ENCODE data around the gene SMIM21.

Gene SMIM21

DNA sequence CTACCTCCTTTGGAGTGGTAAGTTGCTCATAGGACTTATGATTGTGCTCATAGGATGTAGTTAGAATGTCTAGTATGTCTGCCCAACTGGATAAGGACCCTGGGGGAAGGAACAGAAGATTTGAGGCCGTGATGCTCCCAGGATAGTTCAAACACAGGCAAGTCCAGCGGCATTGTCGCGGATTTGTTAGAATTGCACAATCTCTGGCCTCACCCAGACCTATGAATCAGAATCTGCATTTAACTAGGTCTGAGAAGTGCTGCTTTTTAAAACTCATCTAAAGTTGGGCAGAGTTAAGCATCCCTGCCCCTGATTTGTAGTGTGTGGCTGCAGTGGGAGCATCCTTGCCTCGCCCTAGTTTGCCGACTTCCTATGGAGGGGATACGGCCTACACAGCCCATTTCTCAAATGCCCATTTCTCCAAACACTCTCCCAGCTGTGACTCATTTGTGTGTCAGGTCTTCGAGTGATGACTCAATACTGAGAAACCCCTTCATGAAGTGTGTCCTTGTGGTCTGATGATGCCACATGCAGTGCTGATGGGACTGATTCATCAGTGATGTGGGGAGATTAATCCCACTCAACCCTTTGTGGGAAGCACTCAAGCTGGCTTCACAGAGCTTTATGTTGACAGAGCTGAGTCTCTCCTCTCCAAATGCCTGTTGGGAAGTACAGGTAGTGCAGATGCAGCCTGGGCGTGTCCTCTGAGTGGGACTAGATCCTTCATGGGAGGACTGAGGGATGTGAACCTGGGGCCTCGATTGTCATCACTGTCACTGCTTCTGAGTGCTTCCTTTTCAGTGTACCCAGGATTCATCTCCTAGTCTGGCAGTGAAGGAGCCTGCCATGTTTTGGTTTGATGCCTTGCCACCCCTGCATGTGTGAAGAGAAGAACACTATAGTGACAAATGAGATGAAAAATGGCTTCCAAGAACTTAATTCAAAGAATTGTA lies 18.7 kb downstream of the SMIM21 start (continued):
- TF ChIP-seq, protein P1, sequence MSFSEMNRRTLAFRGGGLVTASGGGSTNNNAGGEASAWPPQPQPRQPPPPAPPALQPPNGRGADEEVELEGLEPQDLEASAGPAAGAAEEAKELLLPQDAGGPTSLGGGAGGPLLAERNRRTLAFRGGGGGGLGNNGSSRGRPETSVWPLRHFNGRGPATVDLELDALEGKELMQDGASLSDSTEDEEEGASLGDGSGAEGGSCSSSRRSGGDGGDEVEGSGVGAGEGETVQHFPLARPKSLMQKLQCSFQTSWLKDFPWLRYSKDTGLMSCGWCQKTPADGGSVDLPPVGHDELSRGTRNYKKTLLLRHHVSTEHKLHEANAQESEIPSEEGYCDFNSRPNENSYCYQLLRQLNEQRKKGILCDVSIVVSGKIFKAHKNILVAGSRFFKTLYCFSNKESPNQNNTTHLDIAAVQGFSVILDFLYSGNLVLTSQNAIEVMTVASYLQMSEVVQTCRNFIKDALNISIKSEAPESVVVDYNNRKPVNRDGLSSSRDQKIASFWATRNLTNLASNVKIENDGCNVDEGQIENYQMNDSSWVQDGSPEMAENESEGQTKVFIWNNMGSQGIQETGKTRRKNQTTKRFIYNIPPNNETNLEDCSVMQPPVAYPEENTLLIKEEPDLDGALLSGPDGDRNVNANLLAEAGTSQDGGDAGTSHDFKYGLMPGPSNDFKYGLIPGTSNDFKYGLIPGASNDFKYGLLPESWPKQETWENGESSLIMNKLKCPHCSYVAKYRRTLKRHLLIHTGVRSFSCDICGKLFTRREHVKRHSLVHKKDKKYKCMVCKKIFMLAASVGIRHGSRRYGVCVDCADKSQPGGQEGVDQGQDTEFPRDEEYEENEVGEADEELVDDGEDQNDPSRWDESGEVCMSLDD (tag by site-specific recombination; IDR thresholded peaks at IDR 0.05), result no peak
- no peak for TF ChIP-seq ZBTB8A (tag by site-specific recombination; IDR thresholded peaks at IDR 0.05)
- TF ChIP-seq ZNF10 (tag by site-specific recombination; IDR thresholded peaks at IDR 0.05), result 0 out of 2 replicates have a peak, but pooled peaks have one; percentile 31
- TF ChIP-seq ZNF19 (tag by site-specific recombination; IDR thresholded peaks at IDR 0.05; ENCODE audit: low read depth), result no peak
- peak; percentile 76 for TF ChIP-seq ZNF660 (tag by site-specific recombination; IDR thresholded peaks at IDR 0.05)
- no peak for TF ChIP-seq ZNF133 (tag by site-specific recombination; IDR thresholded peaks at IDR 0.05)
- no peak for TF ChIP-seq ZNF169 (tag by site-specific recombination; IDR thresholded peaks at IDR 0.05)
- TF ChIP-seq ZSCAN30 (tag by site-specific recombination; IDR thresholded peaks at IDR 0.05), result no peak
- TF ChIP-seq IKZF3 (tag by site-specific recombination; IDR thresholded peaks at IDR 0.05), result no peak
- no peak for TF ChIP-seq ZNF311 (tag by site-specific recombination; IDR thresholded peaks at IDR 0.05; ENCODE audit: borderline replicate concordance)
- no peak for TF ChIP-seq ZNF785 (tag by site-specific recombination; IDR thresholded peaks at IDR 0.05)
- no peak for TF ChIP-seq ZNF596 (tag by site-specific recombination; IDR thresholded peaks at IDR 0.05)
- peak; percentile 82 for TF ChIP-seq GLIS1 (tag by site-specific recombination; IDR thresholded peaks at IDR 0.05)
- TF ChIP-seq ZNF404 (tag by site-specific recombination; IDR thresholded peaks at IDR 0.05), result no peak
- TF ChIP-seq, protein P2, sequence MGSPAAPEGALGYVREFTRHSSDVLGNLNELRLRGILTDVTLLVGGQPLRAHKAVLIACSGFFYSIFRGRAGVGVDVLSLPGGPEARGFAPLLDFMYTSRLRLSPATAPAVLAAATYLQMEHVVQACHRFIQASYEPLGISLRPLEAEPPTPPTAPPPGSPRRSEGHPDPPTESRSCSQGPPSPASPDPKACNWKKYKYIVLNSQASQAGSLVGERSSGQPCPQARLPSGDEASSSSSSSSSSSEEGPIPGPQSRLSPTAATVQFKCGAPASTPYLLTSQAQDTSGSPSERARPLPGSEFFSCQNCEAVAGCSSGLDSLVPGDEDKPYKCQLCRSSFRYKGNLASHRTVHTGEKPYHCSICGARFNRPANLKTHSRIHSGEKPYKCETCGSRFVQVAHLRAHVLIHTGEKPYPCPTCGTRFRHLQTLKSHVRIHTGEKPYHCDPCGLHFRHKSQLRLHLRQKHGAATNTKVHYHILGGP (tag by site-specific recombination; IDR thresholded peaks at IDR 0.05), result no peak
- TF ChIP-seq BCL11A (tag by site-specific recombination; IDR thresholded peaks at IDR 0.05; ENCODE audit: low read depth), result no peak
- TF ChIP-seq, protein P3, sequence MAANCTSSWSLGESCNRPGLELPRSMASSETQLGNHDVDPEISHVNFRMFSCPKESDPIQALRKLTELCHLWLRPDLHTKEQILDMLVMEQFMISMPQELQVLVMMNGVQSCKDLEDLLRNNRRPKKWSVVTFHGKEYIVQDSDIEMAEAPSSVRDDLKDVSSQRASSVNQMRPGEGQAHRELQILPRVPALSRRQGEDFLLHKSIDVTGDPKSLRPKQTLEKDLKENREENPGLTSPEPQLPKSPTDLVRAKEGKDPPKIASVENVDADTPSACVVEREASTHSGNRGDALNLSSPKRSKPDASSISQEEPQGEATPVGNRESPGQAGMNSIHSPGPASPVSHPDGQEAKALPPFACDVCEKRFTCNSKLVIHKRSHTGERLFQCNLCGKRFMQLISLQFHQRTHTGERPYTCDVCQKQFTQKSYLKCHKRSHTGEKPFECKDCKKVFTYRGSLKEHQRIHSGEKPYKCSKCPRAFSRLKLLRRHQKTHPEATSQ (tag by site-specific recombination; IDR thresholded peaks at IDR 0.05), result no peak
- no peak for TF ChIP-seq ZNF274 (IDR thresholded peaks at IDR 0.05; ENCODE audit: low read length)
- no peak for TF ChIP-seq ZNF274 (tag by site-specific recombination; IDR thresholded peaks at IDR 0.05; ENCODE audit: borderline replicate concordance)
- peak; percentile 97 for TF ChIP-seq ZNF335 (tag by site-specific recombination; conservative IDR thresholded peaks at IDR 0.05)
- no peak for TF ChIP-seq YY1 (tag by site-specific recombination; IDR thresholded peaks at IDR 0.05)
- TF ChIP-seq ZNF677 (tag by site-specific recombination; IDR thresholded peaks at IDR 0.05), result no peak
- no peak for TF ChIP-seq ZNF843 (tag by site-specific recombination; IDR thresholded peaks at IDR 0.05)
- TF ChIP-seq ZNF391 (tag by site-specific recombination; IDR thresholded peaks at IDR 0.05; ENCODE audit: borderline replicate concordance, low read depth), result 0 out of 2 replicates have a peak, but pooled peaks have one; percentile 28
- peak; percentile 74 for TF ChIP-seq ZNF366 (tag by site-specific recombination; conservative IDR thresholded peaks at IDR 0.05)
- no peak for TF ChIP-seq ZBTB7A (tag by site-specific recombination; IDR thresholded peaks at IDR 0.05; ENCODE audit: low read depth)
- no peak for TF ChIP-seq MEIS1 (CRISPR knock-in tag; IDR thresholded peaks at IDR 0.05; ENCODE audit: borderline replicate concordance)
- TF ChIP-seq ZNF433 (tag by site-specific recombination; IDR thresholded peaks at IDR 0.05; ENCODE audit: low read depth), result no peak
- TF ChIP-seq HOXC10 (CRISPR knock-in tag; IDR thresholded peaks at IDR 0.05), result no peak
- no peak for TF ChIP-seq ZNF670 (tag by site-specific recombination; IDR thresholded peaks at IDR 0.05; ENCODE audit: low read depth)
- TF ChIP-seq BCL11B (tag by site-specific recombination; IDR thresholded peaks at IDR 0.05; ENCODE audit: low read depth), result no peak
- no peak for TF ChIP-seq ZNF24 (tag by site-specific recombination; IDR thresholded peaks at IDR 0.05)
- TF ChIP-seq MZF1 (tag by site-specific recombination; IDR thresholded peaks at IDR 0.05; ENCODE audit: borderline replicate concordance), result no peak
- TF ChIP-seq ZNF585B (tag by site-specific recombination; IDR thresholded peaks at IDR 0.05), result no peak
- no peak for TF ChIP-seq ZBTB48 (tag by site-specific recombination; IDR thresholded peaks at IDR 0.05)
- TF ChIP-seq ZNF175 (tag by site-specific recombination; IDR thresholded peaks at IDR 0.05), result no peak
- TF ChIP-seq ZNF629 (tag by site-specific recombination; IDR thresholded peaks at IDR 0.05), result peak; percentile 90
- no peak for TF ChIP-seq ZFP69B (tag by site-specific recombination; IDR thresholded peaks at IDR 0.05)
